BJ (cell line): ENCODE data around the gene RFTN1. TPM values are rescaled to one million over a fixed set of nuclear protein-coding genes. Genes with fewer than 3 reads are reported as not detected.

Source experiments
- CTCF ChIA-PET: fragments of 350-600 bp; formaldehyde crosslinking; extraction: SDS; loops from one replicate; lab custom pipeline; 2021; ENCODE audit warnings: antibody characterized with exemption, inconsistent platforms; lab: Yijun Ruan, JAX
- POLR2A ChIA-PET: fragments of 300-600 bp; sonication (Branson Sonifier 250); formaldehyde crosslinking; extraction: SDS; loops from one replicate; lab custom pipeline; 2021; ENCODE audit warnings: antibody characterized with exemption; lab: Charles Lee
- DNase-seq: peaks from one replicate; pipeline ENCODE4 v3.0.0-alpha.2; 2011; ENCODE audit warnings: low read depth
- H3K27me3 ChIP-seq: 2 replicates; pipeline ENCODE4 v1.6.0; 2011; ENCODE audit warnings: low read length; ENCODE audit not compliant: control insufficient read depth, insufficient read depth
- H3K36me3 ChIP-seq: 2 replicates; pipeline ENCODE4 v1.5.1; 2011; ENCODE audit warnings: low read length; ENCODE audit not compliant: control insufficient read depth, insufficient read depth
- H3K4me3 ChIP-seq: 2 replicates; pipeline ENCODE4 v1.5.1; 2011; ENCODE audit warnings: low read depth, mild to moderate bottlenecking, control low read depth, low read length
- polyA plus RNA-seq: library from polyadenylated mRNA; depleted of rRNA; stranded (reverse); fragments of >200 nt; gene quantifications from 2 replicates; pipeline ENCODE4 v1.2.3, GENCODE V29; 2011
- TF ChIP-seq, protein P1 (sequence below): IDR thresholded peaks from 2 replicates; pipeline ENCODE4 v1.5.1; 2011; ENCODE audit warnings: low read depth, mild to moderate bottlenecking, control low read depth, inconsistent platforms, low read length, moderate library complexity; ENCODE audit not compliant: insufficient read depth

RFTN1 gene
- polyA plus RNA-seq, 1 experiment: 49.0 TPM

DNA sequence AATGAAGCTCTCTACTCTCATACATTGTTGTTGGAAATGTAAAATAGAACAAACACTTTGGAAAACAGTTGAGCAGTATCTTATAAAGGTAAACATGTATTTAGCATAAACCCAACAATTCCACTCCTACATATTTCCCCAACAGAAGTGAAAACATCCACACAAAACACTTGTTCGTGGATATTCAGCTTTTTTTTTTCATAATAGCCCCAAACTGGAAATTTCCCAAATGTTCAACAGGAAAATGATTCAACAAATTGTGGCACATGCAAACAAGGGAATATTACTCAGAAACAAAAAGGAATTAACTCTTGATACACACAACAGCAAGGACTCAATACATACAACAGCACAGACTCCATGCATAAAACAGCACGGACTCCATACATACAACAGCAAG is 28.5 kb downstream of the RFTN1 start:
- DNase-seq: no peak
- no peak overlapping the region for H3K4me3 ChIP-seq
- H3K27me3 ChIP-seq: no peaks in the 10 kb centered on the region
- TF ChIP-seq, protein P1, sequence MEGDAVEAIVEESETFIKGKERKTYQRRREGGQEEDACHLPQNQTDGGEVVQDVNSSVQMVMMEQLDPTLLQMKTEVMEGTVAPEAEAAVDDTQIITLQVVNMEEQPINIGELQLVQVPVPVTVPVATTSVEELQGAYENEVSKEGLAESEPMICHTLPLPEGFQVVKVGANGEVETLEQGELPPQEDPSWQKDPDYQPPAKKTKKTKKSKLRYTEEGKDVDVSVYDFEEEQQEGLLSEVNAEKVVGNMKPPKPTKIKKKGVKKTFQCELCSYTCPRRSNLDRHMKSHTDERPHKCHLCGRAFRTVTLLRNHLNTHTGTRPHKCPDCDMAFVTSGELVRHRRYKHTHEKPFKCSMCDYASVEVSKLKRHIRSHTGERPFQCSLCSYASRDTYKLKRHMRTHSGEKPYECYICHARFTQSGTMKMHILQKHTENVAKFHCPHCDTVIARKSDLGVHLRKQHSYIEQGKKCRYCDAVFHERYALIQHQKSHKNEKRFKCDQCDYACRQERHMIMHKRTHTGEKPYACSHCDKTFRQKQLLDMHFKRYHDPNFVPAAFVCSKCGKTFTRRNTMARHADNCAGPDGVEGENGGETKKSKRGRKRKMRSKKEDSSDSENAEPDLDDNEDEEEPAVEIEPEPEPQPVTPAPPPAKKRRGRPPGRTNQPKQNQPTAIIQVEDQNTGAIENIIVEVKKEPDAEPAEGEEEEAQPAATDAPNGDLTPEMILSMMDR: no peak
- no peaks in the 10 kb centered on the region for H3K36me3 ChIP-seq
- POLR2A ChIA-PET: interaction anchor here (1.0 kb wide), 1 partner anchor 20 kb away, joined by 4 read pairs; no protein-coding TSS in a partner anchor
- CTCF ChIA-PET: interaction anchor here (0.9 to 1.1 kb wide), 2 partner anchors 19 to 195 kb away, joined by 3 to 4 read pairs; no protein-coding TSS in a partner anchor

DNA sequence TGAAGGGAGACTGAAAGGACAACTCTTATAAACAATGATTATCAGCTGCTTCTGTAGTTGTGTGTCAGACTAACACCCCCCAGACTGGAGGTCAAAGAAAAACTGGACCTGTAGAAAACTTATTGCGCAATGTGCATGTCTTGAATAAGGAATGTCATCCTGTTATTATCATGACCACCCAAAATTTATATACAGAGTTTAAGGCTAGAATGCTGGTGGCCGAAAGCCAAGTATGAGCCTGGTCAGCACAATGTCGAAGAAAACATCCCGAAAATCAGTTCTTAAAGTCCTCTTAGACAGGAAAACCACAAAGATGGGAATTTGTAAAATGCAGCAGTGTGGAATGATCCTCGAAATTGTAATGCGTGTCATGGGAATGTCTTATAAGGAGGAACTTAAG is 29.3 kb downstream of the RFTN1 start:
- no peaks in the 10 kb centered on the region for H3K36me3 ChIP-seq
- no peak overlapping the region for H3K4me3 ChIP-seq
- CTCF ChIA-PET: interaction anchor here (0.9 to 1.1 kb wide), 2 partner anchors 20 to 194 kb away, joined by 3 to 4 read pairs; no protein-coding TSS in a partner anchor
- TF ChIP-seq, protein P1: no peak
- DNase-seq: peak; percentile 99
- POLR2A ChIA-PET: interaction anchor here (1.0 kb wide), 1 partner anchor 20 kb away, joined by 4 read pairs; no protein-coding TSS in a partner anchor
- H3K27me3 ChIP-seq: no peaks in the 10 kb centered on the region

DNA sequence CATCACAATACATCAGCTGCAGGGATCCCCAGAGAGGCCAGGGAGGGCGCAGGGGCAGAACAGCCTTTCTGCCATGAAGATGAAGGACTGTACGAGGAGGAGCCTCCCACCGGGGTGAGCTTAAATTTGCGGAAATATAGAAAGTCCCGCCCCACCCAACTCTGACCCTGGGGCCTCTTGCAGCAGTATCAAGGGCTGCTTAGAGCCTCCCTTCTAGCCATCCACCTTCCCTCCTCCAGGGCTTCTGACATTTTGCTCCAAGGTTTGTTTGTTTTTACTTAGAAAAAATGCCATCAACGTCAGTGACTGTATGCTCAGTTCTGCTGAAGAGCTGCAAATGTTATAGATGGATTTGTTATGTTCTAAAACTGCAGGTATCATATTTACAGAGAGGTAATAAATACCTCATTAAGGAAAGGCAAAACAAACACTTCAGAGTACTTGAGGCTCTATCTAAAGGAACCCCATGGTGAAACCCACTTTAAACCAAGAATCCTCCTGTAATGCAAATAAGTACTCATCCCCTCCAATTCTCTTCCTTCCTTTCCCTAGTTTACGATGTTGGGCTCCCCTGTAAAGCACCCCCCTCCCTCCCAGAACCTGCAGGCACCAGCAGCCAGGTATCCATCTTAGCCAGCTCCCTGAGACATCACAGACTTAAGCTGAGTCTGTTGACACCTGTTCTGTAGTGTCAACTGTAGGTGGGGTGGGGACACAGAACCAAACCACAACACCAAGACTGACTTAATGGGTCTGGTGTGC is 30.5 kb downstream of the RFTN1 start:
- no peak overlapping the region for H3K4me3 ChIP-seq
- no peaks in the 10 kb centered on the region for H3K27me3 ChIP-seq
- CTCF ChIA-PET: interaction anchor here (0.7 kb wide), 1 partner anchor 26 kb away, joined by 3 read pairs; no protein-coding TSS in a partner anchor
- POLR2A ChIA-PET: no interaction called here
- no peak for DNase-seq
- no peaks in the 10 kb centered on the region for H3K36me3 ChIP-seq
- TF ChIP-seq, protein P1: no peak

DNA sequence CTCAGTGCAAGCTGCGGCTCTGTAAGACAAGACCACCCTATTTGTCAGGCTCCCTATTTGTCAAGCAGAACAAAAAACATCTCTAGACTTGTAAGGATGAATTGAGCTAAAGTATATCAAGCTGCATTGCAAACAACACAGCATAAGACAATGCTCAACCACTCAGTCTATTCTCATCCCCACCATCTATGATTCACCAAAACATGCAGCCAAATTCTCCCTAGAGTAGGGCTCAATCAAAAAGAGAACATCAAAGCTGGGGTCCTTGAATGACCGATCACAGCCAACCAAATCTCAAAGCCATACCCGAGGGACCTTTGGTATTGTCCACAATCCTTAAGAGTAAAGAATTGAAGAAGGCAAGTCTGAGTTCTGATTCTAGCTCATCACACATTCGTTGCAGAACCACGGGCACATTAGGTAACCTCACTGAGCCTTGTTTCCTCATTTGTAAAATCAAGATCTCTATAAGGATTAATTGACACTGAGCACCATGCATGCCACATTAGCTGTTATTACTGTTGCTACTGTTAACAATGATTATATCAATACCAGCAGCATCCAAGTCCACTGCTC is 31.2 kb downstream of the RFTN1 start:
- H3K36me3 ChIP-seq: no peaks in the 10 kb centered on the region
- ChIA-PET CTCF (interaction anchor here (0.7 kb wide), 1 partner anchor 27 kb away, joined by 3 read pairs; no protein-coding TSS in a partner anchor), POLR2A (no interaction called here)
- no peaks in the 10 kb centered on the region for H3K27me3 ChIP-seq
- TF ChIP-seq, protein P1: no peak
- no peak for DNase-seq
- no peak overlapping the region for H3K4me3 ChIP-seq

DNA sequence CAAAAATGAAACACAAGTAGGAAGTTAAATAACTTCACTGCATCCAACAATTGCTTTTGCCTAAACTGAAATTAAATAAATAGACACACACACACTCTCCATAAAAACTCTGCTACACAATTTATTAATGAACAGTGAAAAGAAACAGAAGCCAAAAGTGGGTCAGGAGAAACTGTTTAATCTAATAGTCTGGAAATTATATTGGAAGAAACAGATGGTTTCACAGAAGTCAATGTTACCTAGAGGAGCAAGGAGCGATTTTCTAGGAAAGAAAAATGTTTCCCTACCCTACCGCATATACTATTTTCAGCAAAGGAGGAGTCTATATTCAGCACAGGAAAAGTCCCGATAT is 32.0 kb downstream of the RFTN1 start:
- Histone ChIP-seq H3K27me3 (no peaks in the 10 kb centered on the region), H3K4me3 (no peak overlapping the region), H3K36me3 (no peaks in the 10 kb centered on the region)
- ChIA-PET POLR2A (no interaction called here), CTCF (interaction anchor here (0.8 to 1.7 kb wide), 2 partner anchors 14 to 94 kb away, joined by 3 to 4 read pairs; no protein-coding TSS in a partner anchor)
- TF ChIP-seq, protein P1: no peak
- no peak for DNase-seq
